HG03025 (cell line): Measurements from ENCODE around the gene PCSK6.

Source experiments
- ATAC-seq: cut with Tn5 transposase; IDR thresholded peaks from one replicate; pipeline ENCODE4 v1.9.1; 2021; ENCODE audit warnings: mild to moderate bottlenecking, moderate library complexity; ENCODE audit not compliant: unreplicated experiment, low FRiP score

PCSK6 gene

DNA sequence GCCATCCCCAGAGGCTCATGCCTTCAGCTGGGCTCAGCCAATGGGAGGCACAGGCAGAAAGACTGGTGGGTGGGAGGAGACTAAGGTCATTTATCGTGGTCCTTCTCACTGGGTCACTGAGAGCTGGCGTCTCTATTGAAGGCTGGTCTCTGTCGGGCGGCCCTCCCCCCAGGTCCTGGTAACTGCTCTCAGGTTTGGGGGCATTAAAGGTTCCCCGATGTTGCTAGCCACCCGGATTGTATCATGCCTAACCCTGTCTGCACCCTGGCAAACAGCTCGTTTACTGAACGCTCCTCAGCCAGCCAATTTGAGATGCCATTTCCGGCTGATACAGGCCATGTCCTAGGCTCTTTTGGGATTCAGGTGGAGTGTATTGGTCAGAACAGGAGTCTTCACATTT, 222.7 kb downstream of the PCSK6 start:
- no peak for ATAC-seq

DNA sequence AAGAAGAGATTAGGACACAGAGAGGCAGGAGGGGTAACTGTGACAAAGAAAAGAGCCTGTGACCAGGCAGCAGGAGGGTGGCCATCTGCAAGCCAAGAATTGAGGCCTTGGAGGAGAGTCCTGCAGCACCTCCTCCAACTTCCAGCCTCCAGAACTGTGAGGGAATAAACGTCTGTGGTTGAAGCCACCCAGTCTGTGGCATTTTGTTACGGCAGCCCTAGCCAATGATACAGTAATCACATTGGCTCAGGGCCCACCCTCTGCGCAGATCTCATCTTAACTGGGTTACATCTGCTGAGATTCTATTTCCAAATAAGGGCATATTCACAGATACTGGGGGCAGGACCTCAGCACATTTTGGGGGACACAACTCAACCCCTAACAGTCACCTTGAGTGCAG, 223.5 kb downstream of the PCSK6 start:
- ATAC-seq = no peak

DNA sequence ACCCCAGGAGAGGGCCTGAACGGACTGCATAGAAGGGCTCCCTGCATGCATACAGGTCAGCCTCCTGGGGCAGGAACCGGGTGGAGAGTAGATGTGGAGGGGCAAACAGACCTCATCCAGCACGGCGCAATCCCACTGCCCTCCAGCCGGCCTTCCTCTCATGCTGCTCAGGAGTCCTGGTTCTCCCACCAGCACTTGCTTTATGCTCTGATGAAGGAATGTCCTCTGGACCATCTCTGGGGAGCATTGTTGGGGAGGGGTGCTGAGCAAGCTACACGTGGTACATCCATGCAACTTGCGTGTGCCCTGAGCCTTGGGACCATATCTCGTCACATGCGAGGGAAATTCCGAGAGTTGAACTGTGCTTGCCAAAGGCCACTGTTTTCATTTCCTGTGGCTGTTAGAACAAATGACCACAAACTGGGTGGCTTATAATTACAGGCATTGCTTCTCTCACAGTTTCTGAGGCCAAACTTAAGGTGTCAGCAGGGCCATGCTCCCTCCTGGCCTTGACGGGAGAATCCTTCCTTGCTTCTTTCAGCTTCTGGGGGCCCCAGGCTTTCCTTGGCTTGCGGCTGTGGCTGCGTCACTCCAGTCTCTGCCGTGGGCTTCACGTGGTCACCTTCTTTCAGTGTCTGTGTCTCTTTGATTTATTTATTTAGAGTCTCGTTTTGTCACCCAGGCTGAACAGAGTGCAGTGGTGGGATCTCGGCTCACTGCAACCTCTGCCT, 224.4 kb downstream of the PCSK6 start:
- no peak for ATAC-seq

DNA sequence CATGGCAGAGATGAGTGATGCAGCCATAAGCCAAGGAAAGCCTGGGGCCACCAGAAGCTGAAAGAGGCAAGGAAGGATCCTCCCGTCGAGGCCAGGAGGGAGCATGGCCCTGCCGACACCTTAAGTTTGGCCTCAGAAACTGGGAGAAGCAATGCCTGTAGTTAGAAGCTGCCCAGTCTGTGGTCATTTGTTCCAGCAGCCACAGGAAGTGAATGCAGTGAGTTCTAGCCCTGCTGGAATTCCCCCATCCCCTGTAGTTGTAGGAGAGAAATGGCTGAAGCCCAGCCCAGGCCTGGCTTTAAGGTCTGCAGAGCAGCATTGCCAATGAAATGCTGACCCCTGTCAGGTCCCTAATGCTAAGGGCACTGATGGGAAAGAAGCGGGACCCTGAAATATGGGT, 225.5 kb downstream of the PCSK6 start:
- ATAC-seq = no peak

DNA sequence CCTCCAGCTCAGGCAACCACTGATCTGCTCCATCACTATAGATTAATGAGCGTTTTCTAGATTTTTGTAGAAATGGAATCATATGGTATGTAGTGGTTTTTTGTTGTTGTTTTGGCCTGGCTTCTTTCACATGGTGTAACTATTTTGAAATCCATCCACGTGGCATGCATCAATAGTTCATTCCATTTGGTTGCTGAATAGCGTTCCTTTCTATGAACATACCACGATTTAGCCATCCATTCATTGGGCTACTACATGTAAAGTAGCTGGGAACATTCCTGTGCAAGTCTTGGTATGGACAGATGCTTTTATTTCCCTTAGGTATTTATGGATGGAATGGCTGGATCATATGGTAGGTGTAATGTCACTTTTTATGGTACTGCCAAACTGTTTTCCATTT, 227.0 kb downstream of the PCSK6 start:
- ATAC-seq = no peak

DNA sequence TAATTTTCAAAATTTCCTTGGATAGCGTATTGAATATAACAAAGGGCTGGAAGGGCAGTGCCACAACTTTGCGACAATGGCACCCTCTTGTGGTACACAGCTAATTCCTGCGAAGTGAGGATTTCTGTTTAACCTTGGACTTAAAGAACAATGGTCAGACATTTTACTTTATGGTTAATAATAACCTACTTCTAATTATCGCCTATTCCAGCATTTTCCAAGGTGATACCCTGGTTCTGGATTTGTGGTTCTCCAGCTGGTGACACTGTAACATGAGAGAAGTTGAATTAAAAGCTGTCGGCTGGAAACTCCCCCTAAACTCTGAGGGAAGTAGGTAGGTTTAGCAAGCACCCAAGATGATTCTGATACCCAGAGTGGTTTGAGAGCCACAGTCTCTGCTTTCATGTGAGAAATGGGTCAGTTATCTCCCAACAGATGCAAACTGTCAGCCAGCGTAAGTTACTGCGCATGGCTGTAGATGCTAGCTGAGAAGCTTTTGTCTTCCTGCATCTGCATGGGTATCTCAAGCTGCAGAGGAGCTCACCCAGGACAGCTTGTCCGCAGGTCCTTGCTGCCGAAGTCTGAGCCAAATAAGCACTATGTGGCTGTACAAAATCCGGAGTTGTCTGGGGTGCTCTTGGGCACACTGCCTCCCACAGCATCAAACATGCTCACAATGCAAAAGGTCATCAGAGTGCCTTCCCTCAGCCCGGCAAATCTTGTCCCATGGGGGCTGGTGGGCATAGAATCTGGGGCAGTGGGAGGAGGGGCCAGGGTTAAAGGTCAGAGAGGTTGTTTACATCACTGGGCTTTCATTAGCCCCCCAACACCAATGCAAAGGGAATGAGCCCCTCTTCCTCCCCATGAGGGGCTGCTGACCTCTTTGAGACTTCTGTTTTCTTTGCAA, 231.0 kb downstream of the PCSK6 start:
- no peak for ATAC-seq

DNA sequence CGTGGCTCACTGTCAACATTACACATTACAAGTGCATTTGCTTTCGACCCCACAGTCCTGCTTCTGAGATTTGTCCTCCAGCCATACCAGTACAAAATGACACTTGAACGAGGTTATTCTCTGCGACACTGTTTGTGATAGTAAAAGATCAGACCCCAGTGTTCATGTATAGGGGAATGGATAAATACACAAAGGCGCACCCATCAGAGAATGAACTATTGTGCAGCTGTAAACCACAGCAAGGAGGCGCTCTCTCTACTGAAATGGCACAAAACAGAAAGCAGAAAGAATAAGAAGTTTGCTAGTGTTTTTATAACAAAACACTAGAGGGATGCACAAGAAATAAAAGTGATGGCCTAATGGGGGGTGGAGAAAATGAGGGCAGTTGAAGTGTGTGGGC, 232.8 kb downstream of the PCSK6 start:
- no peak for ATAC-seq

DNA sequence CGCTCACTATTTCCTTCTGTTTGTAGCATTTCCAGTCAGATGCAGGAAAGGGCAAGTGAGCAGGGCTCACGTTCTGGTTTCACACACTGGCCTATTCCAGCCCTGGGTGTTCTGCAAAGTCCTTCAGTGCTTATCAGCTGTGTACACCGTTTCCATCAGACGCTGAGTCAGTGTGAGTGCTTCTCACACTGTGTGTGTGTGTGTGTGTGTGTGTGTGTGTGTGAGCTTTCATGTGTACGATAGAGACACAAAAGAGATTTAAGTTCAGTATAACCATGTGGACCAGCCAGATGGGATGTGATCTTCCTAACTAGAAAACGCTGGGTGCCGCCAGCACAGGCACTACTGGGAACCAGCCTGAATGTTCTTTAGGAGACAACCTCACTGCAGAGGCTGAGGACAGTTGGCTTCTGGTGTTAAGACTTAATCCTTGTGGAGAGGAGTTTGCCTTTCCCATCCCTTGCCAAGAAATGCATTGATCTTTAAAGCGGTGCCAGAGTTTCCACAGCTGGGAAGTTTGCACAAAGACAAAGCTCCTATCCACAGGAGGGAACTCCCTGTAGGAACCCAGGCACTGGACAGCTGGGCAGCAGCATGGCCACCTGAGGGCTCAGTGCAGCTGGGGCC, 233.8 kb downstream of the PCSK6 start:
- no peak for ATAC-seq

DNA sequence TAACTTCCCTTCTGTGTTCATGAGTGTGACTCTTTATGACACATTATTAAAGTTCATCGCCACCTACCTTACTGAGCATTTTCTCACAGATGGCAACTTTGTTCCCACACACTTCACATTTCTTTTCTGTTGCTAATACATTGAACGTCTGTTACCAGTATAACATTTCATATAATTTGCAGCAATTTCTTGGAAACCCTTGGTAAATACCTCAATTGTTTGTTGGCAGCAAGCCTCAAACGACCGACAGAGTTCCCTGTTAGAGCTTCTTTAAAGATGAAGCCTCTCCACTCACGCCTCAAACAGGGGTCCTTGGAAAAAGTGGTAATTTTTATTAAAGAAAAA, 234.5 kb downstream of the PCSK6 start:
- ATAC-seq = no peak

DNA sequence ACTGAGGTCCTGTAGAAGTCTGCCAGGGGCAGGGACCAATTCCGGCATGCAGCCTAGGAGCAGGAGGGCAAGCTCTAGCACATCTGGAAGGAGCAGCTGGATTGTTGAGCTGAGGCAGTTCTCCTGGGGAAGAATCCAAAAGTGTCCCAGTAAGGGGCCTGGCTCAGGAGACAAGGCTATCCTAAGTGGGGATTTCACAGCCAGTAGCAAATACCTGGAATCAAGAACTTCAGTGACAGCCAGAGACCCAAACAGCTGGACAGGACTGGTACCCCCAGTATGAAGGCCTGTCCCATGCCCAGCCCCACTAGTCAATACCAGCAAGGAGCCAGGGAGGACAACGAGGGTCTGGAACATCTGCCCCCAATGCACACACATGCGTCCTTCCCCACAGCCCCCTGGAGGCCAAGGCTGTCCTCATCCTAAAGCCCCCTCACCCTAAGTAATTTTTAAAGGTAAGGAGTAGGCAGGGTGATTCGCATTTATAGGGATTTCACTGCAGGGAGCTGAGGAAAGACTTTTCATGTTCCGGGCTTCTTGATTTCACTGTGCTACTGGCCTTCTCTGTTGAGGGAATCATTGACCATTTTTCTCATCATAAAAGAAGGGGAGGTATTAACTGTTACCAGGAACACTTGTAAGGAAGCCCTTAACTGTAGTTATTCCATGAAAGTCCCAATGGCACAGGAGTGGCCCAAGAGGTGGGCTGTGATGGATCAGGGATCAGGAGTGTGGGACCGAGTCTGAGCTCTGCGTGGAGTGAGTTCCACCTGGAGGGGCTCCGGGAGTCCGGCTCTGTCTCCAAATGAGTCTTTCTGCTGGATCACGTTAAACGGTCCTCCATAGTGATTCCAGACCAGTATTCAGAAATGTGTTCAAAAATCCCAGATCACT, 235.1 kb downstream of the PCSK6 start:
- no peak for ATAC-seq
